Measurements from ENCODE around the gene ZNF614.
"Not testable (repeated sequence)": the region's sequence is repeated elsewhere in the genome, so short reads cannot be mapped to it uniquely, and the experiment has no call there.

Gene ZNF614

GRCh38 chr19:52028027-52028779 is at the start of gene ZNF614:
TSS of gene ZNF614 (minus strand) at chr19:52028379. CDS start at chr19:52025745, 2,634 bp downstream.
- peak; percentile 76 for DNase-seq (ENCODE audit: low read depth)

GRCh38 chr19:52070496-52070895 is 42.3 kb upstream of the ZNF614 start:
- no peak for DNase-seq (ENCODE audit: low read depth)

- DNase-seq (ENCODE audit: low read depth): no peak
Measured at GRCh38 chr19:52069653-52070052, 41.5 kb upstream of the ZNF614 start.

GRCh38 chr19:52066258-52066863 is 38.2 kb upstream of the ZNF614 start:
- no peak for DNase-seq (ENCODE audit: low read depth)

DNA sequence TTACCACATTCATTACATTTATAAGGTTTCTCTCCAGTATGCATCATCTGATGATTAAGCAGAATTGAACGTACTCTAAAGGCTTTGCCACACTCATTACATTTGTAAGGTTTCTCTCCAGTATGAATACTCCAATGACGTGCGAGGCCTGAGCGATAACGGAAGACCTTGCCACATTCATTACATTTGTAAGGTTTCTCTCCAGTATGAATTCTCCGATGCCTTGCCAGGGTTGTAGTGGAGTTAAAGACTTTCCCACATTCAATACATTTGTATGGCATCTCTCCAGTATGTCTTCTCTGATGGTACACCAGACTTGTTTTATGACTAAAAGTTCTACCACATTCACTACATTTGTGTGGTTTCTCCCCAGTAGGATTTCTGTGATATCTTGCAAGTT is 37.2 kb upstream of the ZNF614 start:
- no peak for DNase-seq (ENCODE audit: low read depth)

GRCh38 chr19:52056480-52056879 is 28.3 kb upstream of the ZNF614 start:
- not testable (repeated sequence) for DNase-seq (ENCODE audit: low read depth)

DNA sequence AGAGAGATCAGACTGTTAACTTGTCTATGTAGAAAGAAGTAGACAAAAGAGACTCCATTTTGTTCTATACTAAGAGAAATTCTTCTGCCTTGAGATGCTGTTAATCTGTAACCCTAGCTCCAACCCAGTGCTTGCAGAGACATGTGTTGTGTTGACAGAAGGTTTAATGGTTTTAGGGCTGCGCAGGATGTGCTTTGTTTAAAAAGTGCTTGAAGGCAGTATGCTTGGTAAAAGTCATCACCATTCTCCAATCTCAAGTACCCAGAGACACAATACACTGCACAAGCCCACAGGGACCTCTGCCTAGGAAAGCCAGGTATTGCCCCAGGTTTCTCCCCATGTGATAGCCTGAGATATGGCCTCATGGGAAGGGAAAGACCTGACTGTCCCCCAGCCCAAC is 23.6 kb upstream of the ZNF614 start:
- not testable (repeated sequence) for DNase-seq (ENCODE audit: low read depth)

DNA sequence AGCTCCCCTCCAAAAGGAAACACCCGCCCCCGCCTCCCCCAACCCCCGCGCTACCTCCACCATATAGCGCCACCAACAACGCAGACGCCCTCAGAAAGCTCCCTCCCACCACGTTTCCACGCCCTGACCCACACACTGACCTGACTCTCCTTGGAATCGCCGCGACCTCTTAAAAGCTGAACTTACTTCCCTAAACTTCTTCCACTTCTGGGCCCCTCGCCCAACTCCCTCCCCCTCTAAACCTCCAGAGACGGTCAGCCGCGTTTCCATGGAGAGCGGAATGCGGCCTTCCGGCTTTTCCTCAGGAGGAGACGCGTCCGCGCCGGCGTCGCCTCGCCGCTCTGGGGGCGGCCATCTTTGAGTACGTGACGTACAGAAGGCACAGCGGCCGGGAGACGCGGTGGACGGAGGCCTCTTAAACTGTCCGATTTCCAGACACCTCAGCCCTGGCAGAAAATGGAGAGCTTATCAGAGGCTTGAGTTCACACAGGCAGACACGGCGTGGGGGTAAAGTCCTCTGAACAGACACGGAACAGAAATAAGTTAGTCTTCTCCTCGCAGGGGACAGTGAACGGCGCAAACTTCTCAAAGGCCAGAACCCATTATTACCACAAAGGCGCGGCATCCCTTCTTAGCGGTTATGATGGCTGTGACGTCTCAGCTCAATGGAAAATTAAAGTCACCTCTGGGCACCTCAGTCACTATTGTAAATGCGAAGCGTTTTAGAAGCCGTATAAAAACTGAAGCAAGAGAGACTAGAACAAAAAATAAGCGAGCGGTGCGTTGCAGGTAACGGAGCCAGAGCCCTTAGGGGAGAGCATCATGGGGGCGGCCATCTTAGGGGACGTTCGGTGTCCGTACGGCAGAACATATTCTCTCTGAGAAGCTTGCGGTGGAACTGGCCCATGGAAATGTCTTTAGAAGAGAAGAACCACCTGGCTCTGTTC is 20.6 kb upstream of the ZNF614 start, which contains the start of gene ZNF432:
TSS of gene ZNF432 (minus strand) at position 284 of the 947 bp plus-strand sequence. CDS start 1,970 bp downstream, outside the sequence.
- peak; percentile 73 for DNase-seq (ENCODE audit: low read depth)

- no peak for DNase-seq (ENCODE audit: low read depth)
Measured at GRCh38 chr19:52039169-52039568, 11.0 kb upstream of the ZNF614 start.

DNA sequence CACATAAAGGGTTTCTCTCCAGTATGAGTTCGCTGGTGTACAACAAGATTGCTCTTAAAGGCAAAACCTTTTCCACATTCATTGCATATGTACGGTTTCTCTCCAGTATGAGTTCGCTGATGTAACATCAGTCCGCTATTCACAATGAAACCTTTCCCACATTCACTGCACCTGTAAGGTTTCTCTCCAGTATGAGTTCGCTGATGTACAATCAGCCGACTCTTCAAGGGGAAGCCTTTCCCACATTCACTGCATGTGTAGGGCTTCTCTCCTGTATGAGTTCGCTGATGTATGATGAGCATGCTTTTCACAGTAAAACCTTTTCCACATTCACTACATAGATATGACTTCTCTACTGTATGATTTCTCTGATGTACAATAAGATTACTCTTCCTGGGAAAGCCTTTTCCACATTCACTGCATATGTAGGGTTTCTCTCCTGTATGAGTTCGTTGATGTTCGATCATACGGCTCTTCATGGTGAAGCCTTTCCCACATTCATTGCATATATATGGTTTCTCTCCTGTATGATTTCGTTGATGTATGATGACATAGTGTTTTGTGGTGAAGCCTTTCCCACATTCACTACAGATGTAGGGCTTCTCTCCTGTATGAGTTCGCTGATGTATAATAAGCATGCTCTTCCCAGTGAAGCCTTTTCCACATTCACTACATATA is 6.0 kb upstream of the ZNF614 start:
- DNase-seq (ENCODE audit: low read depth): no peak

GRCh38 chr19:52028780-52029123 is 573 bp upstream of the ZNF614 start:
- DNase-seq (ENCODE audit: low read depth): no peak

- not testable (repeated sequence) for DNase-seq (ENCODE audit: low read depth)
Measured at GRCh38 chr19:52026255-52026990, 1.8 kb downstream of the ZNF614 start.

GRCh38 chr19:52024478-52024877 is 3.7 kb downstream of the ZNF614 start:
- DNase-seq (ENCODE audit: low read depth): not testable (repeated sequence)

GRCh38 chr19:52022193-52022592 is 6.0 kb downstream of the ZNF614 start:
- no peak for DNase-seq (ENCODE audit: low read depth)

GRCh38 chr19:52020506-52020905 is 7.7 kb downstream of the ZNF614 start:
- no peak for DNase-seq (ENCODE audit: low read depth)

GRCh38 chr19:52010674-52011073 is 17.5 kb downstream of the ZNF614 start:
- DNase-seq (ENCODE audit: low read depth): no peak

DNA sequence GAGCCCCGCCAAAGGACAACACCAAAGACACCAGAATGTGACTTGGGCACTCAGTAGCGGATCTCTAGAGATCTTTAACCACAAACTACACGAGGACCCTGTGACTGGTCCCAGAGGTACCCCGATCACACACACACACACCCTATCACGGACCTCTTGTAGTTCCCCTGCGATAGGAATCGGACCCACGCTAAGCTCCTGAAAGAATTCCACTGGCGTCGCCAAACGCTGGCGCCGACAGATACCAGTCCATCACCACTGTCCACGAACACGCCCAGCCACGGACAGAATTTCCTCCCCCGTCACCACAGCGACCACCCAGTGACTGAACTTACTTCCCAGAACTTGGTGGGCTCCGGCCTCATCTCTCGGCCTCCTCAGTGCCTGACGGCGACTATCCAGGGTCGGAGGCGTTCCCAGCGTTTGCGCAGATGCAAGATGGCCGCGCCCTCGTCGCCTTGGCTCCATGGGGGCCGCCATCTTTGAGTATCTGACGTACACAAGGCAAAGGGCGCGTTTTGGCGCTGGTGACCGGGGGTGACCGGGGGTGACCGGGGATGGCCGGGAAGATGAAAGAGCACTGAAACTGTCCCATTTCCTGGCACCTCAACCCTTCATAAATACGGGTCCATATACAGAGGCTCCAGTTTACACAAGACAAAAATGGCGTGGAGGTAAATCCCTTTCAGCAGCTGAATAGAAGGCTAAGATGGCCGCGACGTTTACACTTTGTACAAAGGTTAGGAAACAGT is 20.2 kb downstream of the ZNF614 start, which contains the start of gene ZNF615:
TSS of gene ZNF615 (minus strand) at position 406 of the 752 bp plus-strand sequence. CDS start 4,500 bp downstream, outside the sequence.
- DNase-seq (ENCODE audit: low read depth): peak; percentile 78

DNA sequence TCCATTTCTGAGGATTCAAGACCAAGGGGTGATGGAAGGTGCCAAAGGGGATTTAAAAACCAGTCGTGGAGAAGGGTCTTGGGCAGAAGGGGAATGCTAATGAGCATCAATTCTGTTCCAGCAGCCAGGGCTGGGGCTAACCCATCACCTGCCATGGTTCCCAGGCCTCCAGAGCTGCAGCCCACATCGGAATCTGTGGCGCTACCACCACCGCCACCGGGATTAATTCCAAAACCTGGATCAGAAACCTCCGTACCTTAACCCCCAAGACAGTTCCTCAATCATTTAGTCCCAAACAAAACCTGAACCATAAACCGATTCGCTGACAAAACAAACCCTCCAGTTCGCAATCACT is 20.8 kb downstream of the ZNF614 start:
- no peak for DNase-seq (ENCODE audit: low read depth)

DNA sequence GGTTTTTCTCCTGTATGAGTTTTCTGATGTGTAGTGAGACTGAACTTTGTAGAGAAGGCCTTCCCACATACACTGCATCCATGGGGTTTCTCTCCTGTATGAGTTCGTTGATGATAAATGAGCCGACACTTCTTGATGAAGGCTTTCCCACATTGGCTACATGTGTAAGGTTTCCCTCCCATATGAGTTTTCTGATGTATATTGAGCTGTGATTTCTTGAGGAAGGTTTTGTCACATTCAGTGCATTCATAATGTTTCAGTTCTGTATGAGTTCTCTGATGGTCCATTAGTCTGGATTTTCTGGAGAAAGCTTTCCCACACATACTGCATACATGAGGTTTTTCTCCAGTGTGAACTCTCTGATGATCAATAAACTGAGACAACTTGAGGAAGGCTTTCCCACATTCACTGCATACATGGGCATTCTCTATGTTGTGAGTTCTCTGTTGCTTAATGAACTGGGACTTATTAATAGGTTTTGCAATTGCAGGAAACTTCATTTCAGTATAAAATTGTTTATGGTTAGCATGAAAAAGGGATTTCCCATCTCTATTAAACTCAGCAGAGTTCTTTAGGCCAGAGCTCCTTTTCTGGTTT is 34.0 kb downstream of the ZNF614 start:
- DNase-seq (ENCODE audit: low read depth): no peak

- no peak for DNase-seq (ENCODE audit: low read depth)
Measured at GRCh38 chr19:51993422-51993821, 34.8 kb downstream of the ZNF614 start.

All from stimulated activated CD4-positive, alpha-beta T cell treated with anti-CD3 and anti-CD28 coated beads, Interleukin-2, amount 100 ng/mL, for 4 hours (primary cell).